K562 (cell line): ENCODE data around the gene ACBD6. TPM values are rescaled to one million over a fixed set of nuclear protein-coding genes. Genes with fewer than 3 reads are reported as not detected.

ENCODE experiments used
- ATAC-seq: fragments of 200-7000 bp; cut with Tn5 transposase; 3 replicates; pipeline ENCODE4 v1.9.1; 2020; ENCODE audit warnings: moderate library complexity
- BruUV-seq: library from RNA; stranded (reverse); fragments of 400-500 nt; replicated peaks from 2 replicates; lab custom pipeline; 2021; lab: Mats Ljungman, UMichigan
- CTCF ChIA-PET: fragments of 300-600 bp; formaldehyde crosslinking; extraction: SDS; loops from one replicate; lab custom pipeline; 2021; ENCODE audit warnings: low intra/inter-chr PET ratio; lab: Yijun Ruan, JAX
- POLR2A ChIA-PET: fragments of 300-600, 350-650 bp; sonication (Branson Sonifier 250); formaldehyde crosslinking; extraction: SDS; loops from one replicate; lab custom pipeline; 2021; ENCODE audit warnings: antibody characterized with exemption, inconsistent platforms; lab: Yijun Ruan, JAX
- DNase-seq, 4 experiments: peaks; one replicate each; pipeline versions ENCODE4 v3.0.0 to v3.0.0-alpha.2; 2011 to 2018; ENCODE audit warnings: low spot score in 3 of 4, mixed read lengths in 3 of 4; ENCODE audit errors: extremely low read depth in 1 of 4
- FAIRE-seq: peaks from 2 replicates; lab custom pipeline; 2011; peaks lifted over from hg19 to GRCh38; lab: Jason Lieb, UNC
- H2AFZ ChIP-seq: 2 replicates; pipeline ENCODE4 v1.6.0; 2011; ENCODE audit warnings: low read depth, low read length, control low read depth, inconsistent platforms
- H3K27ac ChIP-seq: fragments of 200-600 bp; 3 replicates; pipeline ENCODE4 v1.8.0; 2011; ENCODE audit warnings: low read depth, mild to moderate bottlenecking, control low read depth, inconsistent platforms, low read length, moderate library complexity, mixed read lengths; ENCODE audit errors: extremely low read depth
- H3K27me3 ChIP-seq, 2 experiments: fragments of 300-600 bp in 1 of 2; 2 replicates in 1 of 2; 3 replicates in 1 of 2; pipeline versions ENCODE4 v1.6.0 to v1.8.0; 2011; ENCODE audit warnings: inconsistent platforms in 2 of 2, low read length in 2 of 2, mild to moderate bottlenecking in 1 of 2, mixed read lengths in 1 of 2, moderate library complexity in 1 of 2; ENCODE audit not compliant: control insufficient read depth in 2 of 2, insufficient read depth in 2 of 2
- H3K36me3 ChIP-seq: fragments of 300-600 bp; 3 replicates; pipeline ENCODE4 v1.8.0; 2011; ENCODE audit warnings: mild to moderate bottlenecking, low read length, inconsistent platforms; ENCODE audit not compliant: control insufficient read depth, insufficient read depth
- H3K4me1 ChIP-seq, 2 experiments: fragments of 200-600 bp in 1 of 2; replicated peaks in 1 of 2; 2 replicates in 1 of 2; 3 replicates in 1 of 2; pipeline versions ENCODE4 v1.5.1 to v1.8.0; 2011; ENCODE audit warnings: inconsistent platforms in 2 of 2, low read length in 2 of 2, mild to moderate bottlenecking in 1 of 2, mixed read lengths in 1 of 2, moderate library complexity in 1 of 2; ENCODE audit not compliant: control insufficient read depth in 2 of 2, insufficient read depth in 2 of 2
- H3K4me2 ChIP-seq: 2 replicates; pipeline ENCODE4 v1.6.1; 2011; ENCODE audit warnings: low read length, control low read depth, inconsistent platforms, mixed read lengths; ENCODE audit not compliant: insufficient read depth
- H3K4me3 ChIP-seq: fragments of 200-600 bp; sonication (generic), shearing (Covaris generic); 2 replicates; pipeline ENCODE4 v1.5.1; 2016; ENCODE audit warnings: control low read depth, inconsistent platforms
- H3K79me2 ChIP-seq: fragments of 200-600 bp; 3 replicates; pipeline ENCODE4 v1.8.0; 2011; ENCODE audit warnings: low read length, inconsistent platforms; ENCODE audit not compliant: control insufficient read depth, insufficient read depth
- H3K9ac ChIP-seq, 2 experiments: 2 replicates each; pipeline versions ENCODE4 v1.6.0 to v1.6.1; 2011; ENCODE audit warnings: low read depth in 2 of 2, low read length in 2 of 2, control low read depth in 1 of 2, inconsistent platforms in 1 of 2, mild to moderate bottlenecking in 1 of 2, mixed read lengths in 1 of 2; ENCODE audit not compliant: insufficient read depth in 1 of 2
- H3K9me1 ChIP-seq: one replicate; pipeline ENCODE4 v1.6.0; 2011; ENCODE audit warnings: inconsistent platforms, mild to moderate bottlenecking, low read length, moderate library complexity; ENCODE audit not compliant: control insufficient read depth, insufficient read depth
- H3K9me3 ChIP-seq: replicated peaks from 2 replicates; pipeline ENCODE4 v1.5.1; 2011; ENCODE audit warnings: low read depth, low read length, inconsistent platforms; ENCODE audit not compliant: control insufficient read depth, insufficient read depth
- H4K20me1 ChIP-seq: replicated peaks from 2 replicates; pipeline ENCODE4 v1.6.1; 2011; ENCODE audit warnings: low read length, inconsistent platforms, mixed read lengths; ENCODE audit not compliant: control insufficient read depth, insufficient read depth
- BACH1 ChIP-seq: fragments of 200-800 bp; sonication (Bioruptor generic); IDR thresholded peaks from 2 replicates; pipeline ENCODE4 v1.6.1; 2016; ENCODE audit warnings: missing genetic modification characterization, missing compliant biosample characterization
- BDP1 ChIP-seq: IDR thresholded peaks from 3 replicates; pipeline ENCODE4 v1.6.1; 2011; ENCODE audit not compliant: insufficient read length, insufficient read depth
- CBFB ChIP-seq: sonication (generic); formaldehyde crosslinking; IDR thresholded peaks from 2 replicates; pipeline ENCODE4 v1.4.0; 2020; ENCODE audit warnings: mild to moderate bottlenecking, missing genetic modification reagents
- GTF2E2 ChIP-seq: fragments of 200-800 bp; sonication (Bioruptor generic); IDR thresholded peaks from 2 replicates; pipeline ENCODE4 v1.6.1; 2016; ENCODE audit warnings: missing genetic modification characterization, missing compliant biosample characterization
- HDAC1 ChIP-seq, 2 experiments: fragments of 450-650 bp; IDR thresholded peaks; 2 replicates each; pipeline ENCODE4 v1.6.1; 2016 to 2017; ENCODE audit warnings: inconsistent platforms in 1 of 2, mild to moderate bottlenecking in 1 of 2, moderate library complexity in 1 of 2
- IRF2 ChIP-seq: sonication (generic); formaldehyde crosslinking; IDR thresholded peaks from 2 replicates; pipeline ENCODE4 v1.8.1; 2022; ENCODE audit warnings: mild to moderate bottlenecking, missing genetic modification reagents
- KDM5B ChIP-seq: fragments of 200-600 bp; sonication (generic); IDR thresholded peaks from 2 replicates; pipeline ENCODE4 v1.6.1; 2012; ENCODE audit warnings: low read depth, mild to moderate bottlenecking, moderate library complexity, low read length, control low read depth, inconsistent platforms; ENCODE audit not compliant: insufficient replicate concordance
- MTA2 ChIP-seq: fragments of 450-650 bp; IDR thresholded peaks from 2 replicates; pipeline ENCODE4 v1.6.1; 2016; ENCODE audit warnings: low read depth
- NCOA4 ChIP-seq: fragments of 450-650 bp; IDR thresholded peaks from 2 replicates; pipeline ENCODE4 v1.6.1; 2018; ENCODE audit warnings: mild to moderate bottlenecking; ENCODE audit not compliant: partially characterized antibody
- PHF20 ChIP-seq: fragments of 450-650 bp; IDR thresholded peaks from 2 replicates; pipeline ENCODE4 v1.6.1; 2018; ENCODE audit not compliant: partially characterized antibody
- SIX5 ChIP-seq, 2 experiments: IDR thresholded peaks; 2 replicates each; pipeline ENCODE4 v1.6.1; 2011; ENCODE audit warnings: low read length in 2 of 2, borderline replicate concordance in 1 of 2, low read depth in 1 of 2, mild to moderate bottlenecking in 1 of 2, moderate library complexity in 1 of 2; ENCODE audit not compliant: insufficient read depth in 1 of 2
- ZBTB17 ChIP-seq: fragments of 450-650 bp; formaldehyde crosslinking; IDR thresholded peaks from 2 replicates; pipeline ENCODE4 v1.4.0; 2020; ENCODE audit warnings: mild to moderate bottlenecking
- ZKSCAN8 ChIP-seq: fragments of 200-800 bp; sonication (Bioruptor generic); IDR thresholded peaks from 2 replicates; pipeline ENCODE4 v1.6.1; 2016; ENCODE audit warnings: missing genetic modification characterization, missing compliant biosample characterization
- ZNF143 ChIP-seq: sonication (generic); formaldehyde crosslinking; IDR thresholded peaks from 2 replicates; pipeline ENCODE4 v1.9.0; 2022; ENCODE audit warnings: mild to moderate bottlenecking, missing genetic modification reagents
- ZNF316 ChIP-seq: fragments of 450-650 bp; IDR thresholded peaks from 2 replicates; pipeline ENCODE4 v1.6.1; 2016
- ZNF780A ChIP-seq: fragments of 250-450 bp; sonication (Bioruptor Pico); IDR thresholded peaks from 2 replicates; pipeline ENCODE4 v1.5.0; 2021; ENCODE audit warnings: mild to moderate bottlenecking
- ZZZ3 ChIP-seq: fragments of 450-650 bp; IDR thresholded peaks from 2 replicates; pipeline ENCODE4 v1.6.1; 2016; ENCODE audit warnings: antibody characterized with exemption, mild to moderate bottlenecking, moderate library complexity
- WGBS: fragments of 100-300 bp; shearing (Covaris generic); methylation state at CpG from one replicate; pipeline ENCODE4 v1.1.6; 2016; ENCODE audit warnings: low coverage, mixed read lengths; ENCODE audit not compliant: insufficient coverage; ENCODE audit errors: missing lambda C conversion rate; 5-methylcytosine and 5-hydroxymethylcytosine counted together
- in situ Hi-C: fragments of 300-500 bp; cut with MboI; formaldehyde crosslinking; loops from 4 replicates; pipeline ENCODE4 v1.15.0; 2018; ENCODE audit warnings: inconsistent platforms, mixed read lengths
- intact Hi-C: fragments of 100-400 bp; cut with micrococcal nuclease; formaldehyde crosslinking; loops from 2 replicates; pipeline ENCODE4 v1.14.2; 2022
- polyA plus RNA-seq, 8 experiments: library from polyadenylated mRNA; depleted of rRNA in 4 of 8; stranded (reverse) in 5 of 8; unstranded in 3 of 8; fragments of >200 nt; fragmentation: Nextera tagmentation in 2 of 8; fragmentation: Illumina TruSeq in 1 of 8; extraction: Ambion mirVana in 2 of 8; extraction: Trizol in 1 of 8; gene quantifications; 2 replicates each; pipeline versions ENCODE4 v1.2.1 to v1.2.3, GENCODE V29; 2011 to 2014; ENCODE audit warnings: inconsistent platforms in 1 of 8, missing spikeins in 1 of 8
- total RNA-seq, 7 experiments: library from RNA; depleted of rRNA in 6 of 7; stranded (reverse); fragments of >200 nt in 6 of 7; fragmentation: Illumina TruSeq in 2 of 7; extraction: Trizol in 2 of 7; gene quantifications; 2 replicates each; pipeline versions ENCODE4 v1.2.1 to v1.2.3, GENCODE V29; 2011 to 2021; ENCODE audit warnings: low replicate concordance in 1 of 7
- TF ChIP-seq, protein P1 (sequence below): fragments of 250-450 bp; sonication (Bioruptor Pico); IDR thresholded peaks from 2 replicates; pipeline ENCODE4 v1.5.0; 2021

ACBD6 gene
- total and polyA plus RNA-seq, 9 of the 15 experiments (the other 6 are each of a cell fraction or from before 2014, with no cell fraction given), result 16.9 to 107 (median 77.7) TPM

GRCh38 chr1:180532854-180533253 is 30.5 kb upstream of the ACBD6 start:
- no peaks in the 10 kb centered on the region for H3K27me3 ChIP-seq
- POLR2A ChIA-PET, result no interaction called here
- no peaks in the 10 kb centered on the region for H3K9me3 ChIP-seq
- in situ Hi-C loops, result no loop called here
- DNase-seq (no peak), ATAC-seq (peak; percentile 51)
- intact Hi-C loops, result loop anchor here (1.0 to 2.0 kb wide), 5 partner anchors 16 to 327 kb away; partner anchors contain the start of gene XPR1
- H3K4me2 ChIP-seq, result no peak overlapping the region
- H3K9me1 ChIP-seq, result no peaks in the 10 kb centered on the region
- H4K20me1 ChIP-seq, result no peaks in the 10 kb centered on the region
- no peak overlapping the region for H3K4me3 ChIP-seq
- TF ChIP-seq GTF2E2 (tag) (no peak), CBFB (CRISPR knock-in tag) (no peak), IRF2 (CRISPR knock-in tag) (no peak), ZNF143 (CRISPR knock-in tag) (no peak), SIX5 (IDR thresholded peaks at IDR 0.05; ENCODE audit: borderline replicate concordance in 1 of 2, insufficient read depth in 1 of 2, low read depth in 1 of 2, low read length in 2 of 2) (no peak), ZNF780A (CRISPR knock-in tag) (no peak), NCOA4 (no peak), ZBTB17 (no peak), BACH1 (tag) (no peak), HDAC1 (IDR thresholded peaks at IDR 0.05) (no peak), ZNF316 (no peak), PHF20 (no peak), ZZZ3 (no peak), BDP1 (no peak), ZKSCAN8 (no peak), KDM5B (no peak), MTA2 (no peak)
- TF ChIP-seq, protein P1, sequence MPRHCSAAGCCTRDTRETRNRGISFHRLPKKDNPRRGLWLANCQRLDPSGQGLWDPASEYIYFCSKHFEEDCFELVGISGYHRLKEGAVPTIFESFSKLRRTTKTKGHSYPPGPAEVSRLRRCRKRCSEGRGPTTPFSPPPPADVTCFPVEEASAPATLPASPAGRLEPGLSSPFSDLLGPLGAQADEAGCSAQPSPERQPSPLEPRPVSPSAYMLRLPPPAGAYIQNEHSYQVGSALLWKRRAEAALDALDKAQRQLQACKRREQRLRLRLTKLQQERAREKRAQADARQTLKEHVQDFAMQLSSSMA (CRISPR knock-in tag), result no peak
- TF ChIP-seq, all 486 proteins: peak for 0
- H2AFZ ChIP-seq, result peak overlapping the region; percentile 73
- no TSS peak for BruUV-seq
- H3K9ac ChIP-seq, result no peak overlapping the region; a peak in 1 of 4 replicates
- no peaks in the 10 kb centered on the region for H3K79me2 ChIP-seq
- H3K27ac ChIP-seq, result no peak overlapping the region
- CTCF ChIA-PET, result interaction anchor here (1.1 to 4.0 kb wide), 2 partner anchors 17 to 331 kb away, joined by 3 to 54 read pairs; no protein-coding TSS in a partner anchor
- H3K4me1 ChIP-seq, result peaks cover 0 to 10% of the 10 kb centered on the region in 2 experiments; a peak in 2 of 5 replicates
- H3K36me3 ChIP-seq, result no peaks in the 10 kb centered on the region
- no peak for FAIRE-seq
- 62% methylated on average over 5 of the region's 5 CpGs for WGBS
